Keratinocyte (primary cell): ENCODE measurements around the gene CGB5. TPM values are rescaled to one million over a fixed set of nuclear protein-coding genes. Genes with fewer than 3 reads are reported as not detected.
"Not testable (repeated sequence)": the region's sequence is repeated elsewhere in the genome, so short reads cannot be mapped to it uniquely, and the experiment has no call there.

ENCODE experiments used
- DNase-seq: peaks from one replicate; pipeline ENCODE4 v3.0.0-alpha.2; 2011; ENCODE audit warnings: low read depth, missing footprints, low spot score
- FAIRE-seq: peaks from 2 replicates; lab custom pipeline; 2011; peaks lifted over from hg19 to GRCh38; lab: Jason Lieb, UNC
- H2AFZ ChIP-seq: 2 replicates; pipeline ENCODE4 v1.6.0; 2012; ENCODE audit warnings: low read length, control low read depth, inconsistent platforms; ENCODE audit not compliant: control insufficient read depth
- H3K27ac ChIP-seq: 2 replicates; pipeline ENCODE4 v1.5.1; 2011; ENCODE audit warnings: low read length; ENCODE audit not compliant: control insufficient read depth, insufficient read depth
- H3K27me3 ChIP-seq: 3 replicates; pipeline ENCODE4 v1.6.0; 2011; ENCODE audit warnings: low read length; ENCODE audit not compliant: control insufficient read depth, insufficient read depth; ENCODE audit errors: extremely low read depth
- H3K36me3 ChIP-seq, 2 experiments: 2 replicates in 1 of 2; 3 replicates in 1 of 2; pipeline ENCODE4 v1.5.1; 2011; ENCODE audit warnings: low read length in 2 of 2, mild to moderate bottlenecking in 1 of 2; ENCODE audit not compliant: control insufficient read depth in 2 of 2, insufficient read depth in 2 of 2; ENCODE audit errors: extremely low read depth in 1 of 2
- H3K4me1 ChIP-seq: 3 replicates; pipeline ENCODE4 v1.5.1; 2011; ENCODE audit warnings: low read length; ENCODE audit not compliant: control insufficient read depth, insufficient read depth; ENCODE audit errors: extremely low read depth
- H3K4me2 ChIP-seq: 3 replicates; pipeline ENCODE4 v1.6.0; 2011; ENCODE audit warnings: low read depth, low read length; ENCODE audit not compliant: control insufficient read depth, insufficient read depth; ENCODE audit errors: extremely low read depth
- H3K4me3 ChIP-seq, 3 experiments: fragments of 200-600 bp in 1 of 3; sonication (generic) in 1 of 3; 2 replicates in 2 of 3; 3 replicates in 1 of 3; pipeline ENCODE4 v1.5.1; 2011 to 2016; ENCODE audit warnings: low read length in 3 of 3, mild to moderate bottlenecking in 3 of 3, control low read depth in 2 of 3, inconsistent platforms in 1 of 3, low read depth in 1 of 3, mixed read lengths in 1 of 3, mixed run types in 1 of 3, moderate library complexity in 1 of 3; ENCODE audit not compliant: control insufficient read depth in 2 of 3, insufficient read depth in 2 of 3; ENCODE audit errors: extremely low read depth in 1 of 3
- H3K79me2 ChIP-seq: 2 replicates; pipeline ENCODE4 v1.6.0; 2012; ENCODE audit warnings: low read length; ENCODE audit not compliant: control insufficient read depth, insufficient read depth
- H3K9ac ChIP-seq: 3 replicates; pipeline ENCODE4 v1.6.0; 2011; ENCODE audit warnings: low read length; ENCODE audit not compliant: control insufficient read depth, insufficient read depth; ENCODE audit errors: extremely low read depth
- H3K9me1 ChIP-seq: 3 replicates; pipeline ENCODE4 v1.6.0; 2011; ENCODE audit warnings: low read length; ENCODE audit not compliant: control insufficient read depth, insufficient read depth; ENCODE audit errors: extremely low read depth
- H3K9me3 ChIP-seq: 2 replicates; pipeline ENCODE4 v1.5.1; 2012; ENCODE audit warnings: low read depth, low read length; ENCODE audit not compliant: control insufficient read depth
- H4K20me1 ChIP-seq: 3 replicates; pipeline ENCODE4 v1.6.0; 2011; ENCODE audit warnings: low read length; ENCODE audit not compliant: control insufficient read depth, insufficient read depth; ENCODE audit errors: extremely low read depth
- dilution Hi-C: fragments of 300-500 bp; cut with MboI; formaldehyde crosslinking; loops from one replicate; pipeline ENCODE4 v1.7.0; 2020; ENCODE audit warnings: low sequenced_read_pairs; ENCODE audit not compliant: extremely low pct_ligation_motif_present
- polyA plus RNA-seq, 5 experiments: library from polyadenylated mRNA; depleted of rRNA in 3 of 5; stranded (reverse) in 3 of 5; stranded (forward) in 1 of 5; unstranded in 1 of 5; fragments of >200 nt; gene quantifications; 1 replicate in 1 of 5; 2 replicates in 3 of 5; 3 replicates in 1 of 5; pipeline versions ENCODE4 v1.2.1 to v1.2.3, GENCODE V29; 2011 to 2012; ENCODE audit warnings: missing spikeins in 2 of 5, low read depth in 1 of 5, low replicate concordance in 1 of 5

The CGB5 gene
- polyA plus RNA-seq, 1 donor (not counting 4 experiments of a cell fraction or from before 2014, with no cell fraction given) = 0.21 TPM

- H3K79me2 ChIP-seq, dilution Hi-C loops, DNase-seq, H3K27ac ChIP-seq, H3K36me3 ChIP-seq, H4K20me1 ChIP-seq, H3K4me2 ChIP-seq, H3K9me1 ChIP-seq, FAIRE-seq, H3K4me3 ChIP-seq, H3K9me3 ChIP-seq, H3K9ac ChIP-seq, H3K4me1 ChIP-seq, H2AFZ ChIP-seq: not testable (repeated sequence)
- peaks cover 10% of the 10 kb centered on the region for H3K27me3 ChIP-seq
Observed at GRCh38 chr19:49025088-49025487, 18.6 kb upstream of the CGB5 start.

GRCh38 chr19:49025599-49025998 is 18.0 kb upstream of the CGB5 start:
- H3K9me3 ChIP-seq, H3K27me3 ChIP-seq, H3K4me2 ChIP-seq, FAIRE-seq, H3K9me1 ChIP-seq, H3K79me2 ChIP-seq, H4K20me1 ChIP-seq, H3K4me1 ChIP-seq, H3K36me3 ChIP-seq, DNase-seq, H2AFZ ChIP-seq, dilution Hi-C loops, H3K9ac ChIP-seq, H3K27ac ChIP-seq, H3K4me3 ChIP-seq: not testable (repeated sequence)

- H4K20me1 ChIP-seq, H3K79me2 ChIP-seq, H3K9me3 ChIP-seq, H3K4me2 ChIP-seq, H3K9me1 ChIP-seq, H3K4me3 ChIP-seq, dilution Hi-C loops, H3K4me1 ChIP-seq, H3K27ac ChIP-seq, DNase-seq, H3K27me3 ChIP-seq, H3K36me3 ChIP-seq, FAIRE-seq, H3K9ac ChIP-seq, H2AFZ ChIP-seq: not testable (repeated sequence)
Observed at GRCh38 chr19:49028686-49029085, 15.0 kb upstream of the CGB5 start.

- H3K79me2 ChIP-seq, H4K20me1 ChIP-seq, H3K9me3 ChIP-seq, H3K27ac ChIP-seq, H3K4me1 ChIP-seq, H2AFZ ChIP-seq, H3K36me3 ChIP-seq, H3K9me1 ChIP-seq, FAIRE-seq, DNase-seq, H3K9ac ChIP-seq, dilution Hi-C loops, H3K27me3 ChIP-seq, H3K4me2 ChIP-seq, H3K4me3 ChIP-seq: not testable (repeated sequence)
Observed at GRCh38 chr19:49029749-49030148, 13.9 kb upstream of the CGB5 start.

DNA sequence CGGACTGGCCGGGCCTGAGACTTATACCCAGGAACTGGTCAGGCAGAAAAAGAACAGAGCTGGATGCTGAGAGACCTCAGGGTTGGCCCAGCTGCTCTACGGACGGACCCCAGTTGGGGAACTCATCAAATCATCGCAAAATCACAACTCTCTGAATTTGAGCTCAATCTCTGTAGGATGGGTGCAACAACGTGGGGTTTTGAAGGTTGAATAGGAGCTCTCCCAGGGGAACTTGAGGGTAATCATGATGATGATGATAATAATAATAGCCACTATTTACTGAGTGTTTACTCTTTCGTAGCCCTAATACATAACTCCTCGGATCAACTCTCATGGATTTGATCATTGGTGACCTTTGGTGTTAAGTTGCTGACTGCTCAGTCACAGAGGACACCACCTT is 13.3 kb upstream of the CGB5 start:
- H3K9me3 ChIP-seq, H3K4me1 ChIP-seq, H3K79me2 ChIP-seq, FAIRE-seq, H2AFZ ChIP-seq, H3K9me1 ChIP-seq, H4K20me1 ChIP-seq, DNase-seq, H3K36me3 ChIP-seq, H3K9ac ChIP-seq, dilution Hi-C loops, H3K4me3 ChIP-seq, H3K4me2 ChIP-seq, H3K27me3 ChIP-seq, H3K27ac ChIP-seq: not testable (repeated sequence)
